Measurements from ENCODE around the gene KRTAP25-1.

The KRTAP25-1 gene

DNA sequence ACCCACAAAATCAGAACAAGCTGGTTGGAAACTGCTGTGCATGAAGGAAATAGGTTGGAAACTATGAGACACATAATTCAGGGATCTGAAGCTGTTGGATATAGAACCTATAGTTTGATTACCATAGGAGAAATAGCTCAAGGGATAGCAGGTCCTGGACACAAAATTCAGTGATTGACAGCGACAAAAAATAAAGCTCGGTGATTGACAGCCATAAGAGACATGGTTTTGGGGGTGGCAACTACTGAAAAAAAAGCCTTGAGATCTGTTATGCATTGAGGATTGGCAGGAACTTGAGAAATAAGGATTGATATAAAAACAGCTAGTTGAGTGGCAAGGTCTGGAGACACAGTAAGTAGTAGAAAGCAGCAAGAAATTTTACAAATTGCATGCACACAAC lies at the start of gene KRTAP25-1:
KRTAP25-1 (minus strand) TSS at position 300 of the 400 bp plus-strand sequence; CDS start at position 276, 24 bp downstream.
- no peak for DNase-seq

DNA sequence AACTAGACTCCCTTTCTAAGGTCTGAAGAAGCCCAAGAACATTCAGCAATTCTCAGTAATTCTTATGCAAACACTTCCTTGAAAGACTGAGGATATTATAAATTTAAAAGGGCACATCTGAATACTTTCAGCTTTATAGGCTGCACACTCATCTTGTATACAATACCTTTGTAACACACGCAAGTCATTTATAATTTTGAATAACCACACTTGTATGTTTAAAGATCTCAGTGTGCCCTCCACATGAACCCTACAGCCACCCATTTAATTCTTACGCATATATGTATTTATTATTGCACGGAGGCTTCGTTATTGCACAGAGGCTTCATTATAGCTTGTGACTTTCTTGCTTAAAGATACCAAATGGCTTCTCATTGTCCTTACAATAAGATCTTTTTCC lies 49.4 kb upstream of the KRTAP25-1 start:
- no peak for DNase-seq

DNA sequence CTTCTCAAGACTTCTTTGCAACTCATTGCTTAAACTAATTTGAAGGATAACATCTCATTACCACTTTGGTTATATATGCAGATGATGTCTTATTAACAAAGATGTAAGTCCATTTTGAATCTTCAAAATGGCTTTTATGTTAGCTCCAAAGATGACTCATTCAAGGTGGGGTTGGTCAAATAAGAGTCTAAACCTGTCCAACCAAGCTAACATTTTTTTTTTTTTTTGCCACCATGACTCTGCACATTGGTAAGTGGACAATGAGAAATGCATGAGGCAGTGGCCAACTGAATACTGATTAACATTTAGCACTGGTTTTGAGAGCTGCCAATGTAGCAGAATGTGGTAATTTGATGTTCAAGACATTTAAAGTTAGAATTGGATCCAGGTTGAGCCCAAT lies 48.5 kb upstream of the KRTAP25-1 start:
- DNase-seq = no peak

DNA sequence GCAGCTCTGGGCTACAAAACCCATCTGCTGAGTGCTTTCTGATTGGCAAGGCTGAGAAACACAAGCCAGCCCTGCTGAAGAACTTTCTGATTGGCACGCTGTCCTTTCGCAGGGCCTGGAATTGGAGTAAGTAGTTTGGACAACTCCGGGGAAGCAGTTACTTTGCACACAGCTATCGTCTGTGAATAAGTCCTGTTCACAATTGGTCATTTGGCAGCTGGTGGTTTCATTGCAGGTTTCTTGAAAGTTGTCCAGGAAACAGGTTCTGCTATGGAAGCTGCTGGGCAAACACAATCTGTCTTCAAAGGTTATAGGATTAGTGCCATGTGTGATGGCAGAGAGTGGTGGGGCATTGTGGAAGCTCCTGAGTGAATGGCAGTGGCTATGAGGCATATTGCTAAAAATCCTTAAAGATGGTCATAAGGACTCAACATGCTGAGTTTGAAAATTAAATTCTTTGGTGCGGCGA lies 48.0 kb upstream of the KRTAP25-1 start, which contains the start of gene KRTAP27-1:
KRTAP27-1 (minus strand) TSS at position 419 of the 469 bp plus-strand sequence; CDS start at position 393, 26 bp downstream.
- no peak for DNase-seq

DNA sequence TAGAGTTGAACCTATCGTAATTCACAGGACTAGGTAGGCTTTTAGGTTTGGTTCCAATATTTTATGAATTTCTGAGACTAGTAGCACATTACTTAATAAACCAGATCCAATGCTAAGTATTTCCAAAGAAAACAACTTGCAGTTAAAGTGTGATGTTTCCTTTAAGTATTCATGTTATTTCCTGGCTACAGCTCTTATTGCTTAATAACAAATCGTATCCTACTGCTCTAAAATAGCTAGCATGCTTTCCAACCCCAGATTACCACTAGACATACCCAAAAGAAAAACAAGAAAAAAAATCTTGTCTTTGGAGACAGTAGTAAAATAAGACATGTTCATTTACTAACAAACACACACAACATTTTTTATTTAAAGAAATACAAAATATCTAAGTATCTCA lies 47.3 kb upstream of the KRTAP25-1 start:
- DNase-seq = no peak

DNA sequence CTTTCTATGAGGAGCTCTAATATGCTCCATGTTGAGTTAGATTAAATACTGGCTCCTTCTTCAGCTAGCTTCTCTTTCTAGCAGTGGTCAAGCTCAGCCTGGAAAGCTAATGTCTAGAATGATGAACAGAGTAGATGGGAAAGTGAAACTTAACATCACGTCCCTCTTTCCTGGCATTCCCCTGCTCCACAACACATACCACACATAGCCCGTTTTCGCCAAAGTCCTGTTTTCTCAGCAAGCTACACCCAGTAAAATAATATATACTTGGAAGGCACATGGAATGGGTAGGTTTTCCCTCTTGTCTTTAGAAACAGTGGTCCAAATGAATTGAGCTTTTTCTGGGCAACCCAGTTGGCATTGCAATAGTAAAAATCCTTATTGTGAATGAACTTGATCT lies 44.4 kb upstream of the KRTAP25-1 start:
- DNase-seq = no peak

DNA sequence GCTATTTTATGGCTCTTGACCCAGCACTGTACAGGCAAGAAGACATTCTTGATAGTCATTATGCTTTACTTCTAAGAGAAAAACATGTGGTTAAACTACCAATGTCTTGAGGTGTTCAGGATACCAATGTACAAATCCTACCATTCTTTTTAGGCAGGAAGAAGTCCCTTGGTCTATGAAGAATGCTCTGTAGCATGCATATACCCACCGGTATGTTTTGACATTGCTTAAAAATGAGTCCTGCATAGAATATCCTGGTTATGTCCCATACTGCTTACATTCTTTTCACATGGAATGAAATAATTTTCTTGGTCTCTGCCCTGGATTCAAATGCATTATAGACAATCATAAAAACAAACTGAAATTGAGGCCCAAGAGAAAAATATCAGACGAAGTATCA lies 43.4 kb upstream of the KRTAP25-1 start:
- no peak for DNase-seq

- no peak for DNase-seq
These were observed 40.0 kb upstream of the KRTAP25-1 start for GRCh38 chr21:30329203-30329875.

DNA sequence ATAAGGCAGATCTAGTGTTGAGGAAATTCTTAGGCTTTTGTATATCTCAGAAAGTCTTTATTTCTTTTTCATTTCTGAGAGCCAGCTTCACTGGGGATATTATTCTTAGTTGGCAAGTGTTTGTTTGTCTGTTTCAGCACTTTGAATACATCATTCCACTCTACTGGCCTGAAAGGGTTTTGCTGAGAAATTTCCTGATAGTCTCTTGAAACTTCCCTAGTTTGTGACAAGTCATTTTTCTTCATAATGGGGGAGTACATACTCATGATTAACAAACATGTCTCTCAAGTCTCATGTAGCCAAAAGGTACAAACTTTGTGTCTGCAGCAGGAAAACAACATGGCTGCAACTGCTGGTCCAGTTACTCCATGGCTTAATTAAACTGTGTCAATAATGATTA lies 37.1 kb upstream of the KRTAP25-1 start:
- DNase-seq = no peak

- no peak for DNase-seq
These were observed 30.9 kb upstream of the KRTAP25-1 start, which contains the start of gene KRTAP26-1 for GRCh38 chr21:30320215-30320614. Gene KRTAP26-1, minus strand, starts transcription at chr21:30320315. Its CDS starts 280 bp downstream, at chr21:30320035.

- no peak for DNase-seq
These were observed 26.4 kb upstream of the KRTAP25-1 start for GRCh38 chr21:30315701-30316100.

- no peak for DNase-seq
These were observed 17.6 kb upstream of the KRTAP25-1 start for GRCh38 chr21:30306884-30307283.

- no peak for DNase-seq
These were observed 15.8 kb upstream of the KRTAP25-1 start for GRCh38 chr21:30305136-30305535.

GRCh38 chr21:30282850-30283249 lies 6.5 kb downstream of the KRTAP25-1 start, which contains the start of gene KRTAP24-1:
Gene KRTAP24-1, minus strand, starts transcription at chr21:30282950. Its CDS starts 18 bp downstream, at chr21:30282932.
- no peak for DNase-seq

- no peak for DNase-seq
These were observed 17.7 kb downstream of the KRTAP25-1 start for GRCh38 chr21:30271611-30272010.

DNA sequence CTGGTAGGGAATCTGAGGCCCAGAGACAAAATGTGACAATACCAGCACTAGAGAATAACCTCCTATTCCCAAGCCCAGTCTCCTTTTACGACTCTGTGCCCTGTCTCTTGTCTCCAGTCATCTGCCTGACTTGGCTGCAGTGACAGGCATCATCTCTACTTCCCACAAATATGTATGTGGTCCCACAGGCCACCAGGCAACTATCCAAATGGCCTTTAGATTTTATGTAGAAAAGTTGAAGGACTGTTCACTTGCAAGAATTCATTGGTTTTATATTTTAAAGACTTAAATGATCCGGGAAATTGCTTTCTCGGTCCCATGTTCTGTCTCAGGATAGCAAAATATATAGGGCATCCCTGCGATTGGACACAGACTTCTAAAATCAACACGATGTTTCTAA lies 18.2 kb downstream of the KRTAP25-1 start:
- DNase-seq = no peak

DNA sequence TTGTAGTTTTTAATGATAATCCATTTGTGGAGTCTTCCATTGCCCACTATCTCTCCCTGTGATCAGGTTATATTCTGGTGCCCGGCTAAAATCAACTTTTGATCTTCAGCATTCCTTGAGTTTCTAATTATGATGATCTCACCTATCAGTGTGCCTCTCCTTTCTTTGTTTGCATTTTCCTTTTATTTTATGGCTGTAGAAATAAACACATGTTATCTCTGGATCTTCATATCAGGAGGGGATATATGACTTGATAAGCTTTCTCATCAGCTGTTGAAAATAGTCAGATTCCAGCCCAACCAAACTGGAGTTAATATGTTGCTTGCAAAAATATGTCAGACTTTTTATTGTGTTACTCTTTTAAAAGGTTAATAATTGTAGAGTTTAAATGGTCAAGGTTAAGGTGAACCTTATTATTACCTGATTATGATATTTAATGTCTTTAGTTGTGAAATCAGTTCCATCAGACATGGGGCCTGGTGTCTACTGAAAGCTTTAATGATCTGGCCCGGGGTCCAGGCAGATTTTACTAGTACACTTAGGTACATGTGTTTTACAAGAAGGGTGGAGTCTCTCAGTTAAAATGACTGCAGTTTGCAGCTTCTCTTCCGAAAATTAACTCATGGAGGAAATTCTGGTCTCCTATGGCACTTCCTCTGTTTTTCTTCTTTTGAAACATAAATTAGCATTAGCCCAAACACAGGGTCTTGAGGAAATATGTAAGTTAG lies 19.3 kb downstream of the KRTAP25-1 start:
- DNase-seq = no peak

DNA sequence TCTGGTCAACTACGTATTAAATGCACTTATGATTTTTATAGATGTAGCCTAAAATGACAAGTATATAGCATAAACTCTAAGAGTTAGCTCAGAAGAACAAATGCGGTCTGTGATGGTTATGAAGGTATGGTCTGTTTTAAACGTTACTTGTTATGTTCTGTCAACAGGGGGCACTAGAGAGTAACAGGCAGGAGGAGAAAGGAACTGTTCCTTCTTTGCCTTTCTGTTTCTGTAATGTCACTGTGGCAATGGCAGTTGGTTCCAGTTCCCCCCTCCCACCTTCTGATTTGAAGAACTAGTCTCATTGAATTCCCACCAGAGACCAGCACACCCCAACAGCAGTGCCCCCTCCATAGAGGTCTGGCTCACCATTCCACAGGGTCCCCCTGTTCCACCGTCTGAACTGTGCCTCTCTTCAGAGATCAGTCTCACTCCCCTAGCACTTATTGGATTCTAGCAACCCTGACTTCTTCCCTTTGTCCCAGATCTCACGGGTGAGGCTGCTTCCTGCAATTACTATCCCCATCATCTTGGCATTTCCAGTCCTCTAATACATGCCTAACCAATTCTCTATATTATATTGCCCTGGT lies 20.6 kb downstream of the KRTAP25-1 start:
- DNase-seq = no peak

- DNase-seq = no peak
These were observed 31.5 kb downstream of the KRTAP25-1 start for GRCh38 chr21:30257773-30258172.

GRCh38 chr21:30256100-30256499 lies 33.2 kb downstream of the KRTAP25-1 start:
- DNase-seq = no peak

- DNase-seq = no peak
These were observed 33.6 kb downstream of the KRTAP25-1 start for GRCh38 chr21:30255679-30256078.

DNA sequence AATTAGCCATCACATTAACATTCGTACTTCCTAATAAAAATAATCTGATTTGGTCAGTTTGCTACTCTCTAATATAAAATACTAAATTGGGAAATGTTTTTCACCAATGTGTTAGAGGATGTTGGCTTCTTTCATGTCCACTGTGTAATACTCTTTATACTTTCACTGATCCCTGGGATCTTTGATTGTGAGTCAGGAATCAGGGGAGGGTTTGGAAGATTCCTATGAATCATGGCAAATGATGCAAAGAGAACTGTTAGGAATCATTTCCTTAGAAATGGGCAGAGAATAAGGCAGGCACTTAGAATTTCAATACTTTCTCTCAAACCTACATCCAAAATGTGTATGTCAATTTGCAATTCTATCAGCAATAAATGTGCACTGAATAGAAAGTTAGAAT lies 37.5 kb downstream of the KRTAP25-1 start:
- no peak for DNase-seq

- DNase-seq = no peak
These were observed 39.4 kb downstream of the KRTAP25-1 start for GRCh38 chr21:30249936-30250335.

DNA sequence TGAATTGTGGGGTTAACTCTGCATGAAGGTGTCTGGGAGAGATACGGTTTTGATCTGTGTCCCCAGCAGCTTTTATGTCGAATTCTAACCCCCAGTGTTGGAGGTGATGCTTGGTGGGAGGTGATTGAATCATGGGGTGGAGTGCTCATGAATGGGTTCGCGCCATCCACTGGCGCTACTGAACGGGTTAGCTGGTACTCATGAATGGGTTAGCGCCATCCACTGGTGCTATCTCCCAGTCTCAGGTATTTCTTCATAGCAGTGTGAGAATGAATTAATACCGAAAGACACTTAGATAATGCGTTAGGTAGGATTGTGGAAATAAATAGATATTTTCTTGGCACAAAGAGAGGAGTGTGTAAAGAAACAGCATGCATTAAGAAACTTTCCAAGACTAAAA lies 40.5 kb downstream of the KRTAP25-1 start:
- DNase-seq = no peak

All from right forelimb (tissue), 1 donor.